Islet of Langerhans (tissue), 1 donor: ENCODE measurements around the gene TMEM74B.

Experiments
- FAIRE-seq: peaks from one replicate; lab custom pipeline; 2011; peaks lifted over from hg19 to GRCh38; lab: Jason Lieb, UNC

The TMEM74B gene

DNA sequence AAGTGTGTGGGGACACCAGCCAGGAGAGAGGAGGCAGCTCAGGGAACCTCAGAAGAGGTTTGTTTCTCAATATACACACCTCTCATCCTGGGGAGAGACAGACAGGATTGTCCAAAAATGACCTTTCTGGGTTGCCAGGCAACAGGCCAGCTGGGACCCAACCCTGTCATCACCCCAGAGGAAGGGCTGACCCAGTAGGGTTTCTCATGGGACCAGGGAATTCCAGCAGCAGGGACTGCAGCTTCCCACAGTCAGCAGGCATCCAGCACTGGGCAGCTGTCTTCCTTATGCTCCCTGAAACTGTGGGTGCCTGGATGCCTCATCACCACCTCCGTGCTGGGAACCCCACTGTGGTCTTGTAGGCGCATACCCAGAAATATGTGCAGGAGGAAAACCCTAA lies 19.8 kb upstream of the TMEM74B start:
- FAIRE-seq = no peak

DNA sequence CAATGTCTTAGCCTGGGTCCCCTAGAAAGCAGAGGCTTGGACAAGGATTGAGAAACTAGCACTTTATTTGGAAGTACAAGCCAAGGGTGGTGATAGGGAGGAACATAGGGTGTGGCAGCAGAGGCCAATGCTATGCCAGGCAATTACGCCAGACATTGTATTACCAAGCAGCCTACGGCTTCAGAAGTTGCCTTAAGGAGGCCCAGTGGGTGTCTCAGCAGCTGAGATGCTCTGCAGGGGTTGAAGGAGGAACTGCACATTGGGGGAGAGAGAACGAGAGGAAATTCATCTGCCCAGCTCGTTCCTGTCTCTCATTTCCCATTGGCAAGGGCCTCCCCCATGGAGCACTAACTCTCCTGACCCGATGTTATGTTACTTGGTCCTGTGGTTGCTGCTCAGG lies 19.3 kb upstream of the TMEM74B start:
- FAIRE-seq = no peak

DNA sequence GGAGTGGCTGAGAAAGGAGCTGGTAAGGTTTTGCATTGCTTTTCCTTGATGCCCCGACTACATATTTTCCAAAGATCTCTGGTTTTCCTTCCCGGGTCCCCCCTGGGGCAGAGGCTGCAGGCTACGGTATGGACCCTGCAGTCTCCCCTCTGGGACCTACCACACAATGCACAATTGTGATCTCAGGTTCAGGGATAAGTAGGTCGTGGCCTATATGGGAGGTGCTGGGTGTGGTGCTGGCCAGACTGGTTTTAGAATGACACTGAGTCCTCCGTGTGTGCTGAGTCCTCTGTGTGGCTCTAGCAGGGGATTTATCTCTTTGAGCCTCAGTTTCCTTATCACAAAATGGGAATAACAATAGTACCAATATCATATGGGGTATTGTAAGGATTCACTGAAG lies 18.8 kb upstream of the TMEM74B start:
- no peak for FAIRE-seq

DNA sequence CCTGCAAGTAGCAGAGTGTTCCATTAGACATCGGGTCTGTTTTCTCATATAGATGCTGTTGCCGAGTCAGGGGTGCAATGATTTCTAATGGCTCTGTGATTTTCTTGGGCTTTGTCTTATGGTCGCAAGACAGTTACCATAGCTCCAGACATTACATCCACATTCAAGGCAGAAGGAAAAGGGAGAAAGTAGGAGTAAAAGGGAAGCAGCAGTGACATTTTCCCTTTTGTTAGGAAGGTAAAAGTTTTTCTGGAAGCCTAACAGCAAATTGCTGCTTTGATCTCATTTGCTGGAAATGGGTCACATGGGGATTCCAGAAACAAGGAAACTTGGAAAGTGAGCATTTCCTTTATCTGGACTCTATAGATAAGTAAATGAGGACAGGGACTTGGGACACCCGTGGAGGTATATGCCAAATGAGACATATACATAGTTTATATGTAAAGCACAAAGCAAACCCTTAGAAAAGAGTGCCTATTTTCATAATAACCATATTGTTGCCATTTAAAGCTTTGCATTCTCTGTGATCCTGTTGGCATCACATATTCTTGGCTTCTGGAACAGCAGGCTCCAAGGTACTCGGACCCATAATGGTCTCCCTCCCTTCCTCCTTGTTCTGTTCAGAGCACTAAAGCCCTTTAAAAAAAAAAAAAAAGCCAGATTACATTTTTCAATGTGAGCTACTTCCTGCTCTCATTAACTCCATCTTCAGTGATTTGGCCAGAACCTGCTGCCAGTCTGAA lies 18.2 kb upstream of the TMEM74B start, which contains the start of gene C20orf202:
Gene C20orf202, plus strand, starts transcription at position 693 of the 743 bp plus-strand sequence. CDS start 132 bp downstream, outside the sequence.
- FAIRE-seq = no peak

DNA sequence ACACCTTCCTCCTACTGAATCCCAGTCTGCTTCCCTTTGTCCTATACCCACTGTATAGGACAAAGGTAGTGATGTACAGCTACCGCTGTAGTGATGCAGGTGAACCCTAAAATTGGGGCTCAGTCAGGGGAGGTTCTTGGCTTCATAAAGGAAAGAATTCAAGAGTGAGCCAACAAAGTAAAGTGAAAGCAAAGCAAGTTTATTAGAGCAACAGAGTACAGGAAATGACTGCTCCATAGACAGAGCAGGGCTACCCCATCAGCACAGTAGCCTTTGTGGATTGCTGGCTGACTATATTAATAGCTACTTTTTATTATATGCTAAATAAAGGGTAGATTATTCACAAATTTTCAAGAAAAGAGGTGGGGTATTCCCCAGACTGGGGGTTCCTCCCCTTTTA lies 15.2 kb upstream of the TMEM74B start:
- no peak for FAIRE-seq

DNA sequence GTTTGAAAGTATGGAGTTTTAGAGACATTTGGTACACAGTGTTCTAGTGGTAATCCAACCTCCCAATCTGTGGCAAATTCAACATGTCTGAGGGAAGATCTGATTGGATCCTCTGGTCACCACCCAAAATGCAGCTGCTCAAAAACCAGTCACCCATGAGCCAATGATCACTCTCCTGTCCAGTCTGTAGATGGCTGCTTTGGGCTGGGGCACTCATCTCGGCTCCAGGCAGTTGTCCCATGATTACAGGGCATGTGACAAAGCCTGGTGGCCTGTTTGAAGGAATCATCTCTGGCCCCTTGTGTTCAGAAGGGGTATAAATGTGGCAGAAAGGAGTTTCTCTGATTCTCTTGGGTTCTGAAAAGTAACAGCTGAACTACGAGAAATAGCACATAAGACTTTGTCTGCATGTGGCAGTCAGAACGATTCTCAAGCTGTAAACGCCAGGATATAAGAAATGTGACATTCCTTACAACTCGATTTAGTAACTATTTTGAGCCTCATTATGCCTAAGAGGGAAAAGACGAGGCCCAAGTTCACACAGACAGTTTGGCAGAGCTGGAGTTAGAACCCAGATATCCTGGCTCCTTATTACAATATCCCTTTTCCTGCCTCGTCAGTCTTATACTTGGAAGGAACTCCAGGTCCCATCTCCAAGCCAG lies 14.6 kb upstream of the TMEM74B start:
- FAIRE-seq = no peak

DNA sequence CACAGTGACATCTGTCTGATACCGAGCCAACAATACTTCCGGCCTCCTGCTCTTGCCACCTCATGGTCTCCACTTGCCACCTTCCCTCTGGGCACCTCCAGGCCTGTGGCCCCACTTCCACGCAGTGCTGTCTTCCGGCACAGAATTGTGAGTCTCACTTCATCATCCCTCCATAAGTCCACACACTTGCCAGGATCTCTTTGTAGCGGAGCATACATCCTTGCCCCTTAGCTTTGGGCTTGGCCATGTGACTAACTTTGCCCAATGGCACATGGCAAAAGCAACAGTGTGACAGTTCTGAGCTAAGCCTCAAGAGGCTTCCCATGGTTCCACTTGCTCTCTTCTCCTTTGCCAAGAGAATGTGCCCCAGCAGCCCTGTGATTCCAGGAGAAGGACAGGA lies 14.0 kb upstream of the TMEM74B start:
- no peak for FAIRE-seq

DNA sequence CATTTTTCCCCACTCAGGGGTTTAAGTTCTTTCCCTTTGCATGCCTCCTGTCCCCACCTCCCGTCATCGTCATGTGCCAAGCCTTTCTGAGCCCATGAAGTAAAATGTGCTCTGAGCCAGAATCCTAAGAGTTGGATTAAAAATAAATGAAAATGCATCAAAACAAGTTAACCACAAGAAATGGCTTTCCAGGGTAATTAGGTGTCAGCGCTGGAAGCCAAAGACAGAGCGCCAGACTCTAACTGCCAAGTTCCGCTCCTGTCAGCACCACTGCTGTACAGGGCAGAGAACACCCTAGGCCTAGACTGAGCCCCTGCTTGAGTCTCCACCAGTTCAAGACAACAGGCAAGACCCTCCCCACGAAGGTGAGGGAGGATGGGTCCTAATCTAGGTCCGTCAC lies 13.0 kb upstream of the TMEM74B start:
- no peak for FAIRE-seq

DNA sequence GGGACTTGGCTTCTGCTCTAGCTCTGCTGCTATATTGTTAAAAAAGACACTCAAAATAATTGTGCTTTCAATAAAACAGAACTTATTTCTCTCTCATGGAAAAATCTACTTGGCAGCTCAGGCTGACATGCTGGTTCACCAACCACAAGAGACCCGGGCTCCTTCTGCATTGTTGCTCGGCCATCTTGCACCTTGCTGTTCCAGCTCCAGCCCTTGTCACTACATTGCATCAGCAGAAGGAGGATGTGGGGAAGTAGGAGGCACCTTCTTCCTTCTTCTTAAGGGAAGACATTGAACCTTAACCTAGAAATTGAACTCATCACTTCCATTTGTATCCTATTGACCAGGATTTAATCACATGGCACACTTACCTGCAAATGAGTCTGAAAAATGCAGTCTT lies 11.9 kb upstream of the TMEM74B start:
- FAIRE-seq = no peak

DNA sequence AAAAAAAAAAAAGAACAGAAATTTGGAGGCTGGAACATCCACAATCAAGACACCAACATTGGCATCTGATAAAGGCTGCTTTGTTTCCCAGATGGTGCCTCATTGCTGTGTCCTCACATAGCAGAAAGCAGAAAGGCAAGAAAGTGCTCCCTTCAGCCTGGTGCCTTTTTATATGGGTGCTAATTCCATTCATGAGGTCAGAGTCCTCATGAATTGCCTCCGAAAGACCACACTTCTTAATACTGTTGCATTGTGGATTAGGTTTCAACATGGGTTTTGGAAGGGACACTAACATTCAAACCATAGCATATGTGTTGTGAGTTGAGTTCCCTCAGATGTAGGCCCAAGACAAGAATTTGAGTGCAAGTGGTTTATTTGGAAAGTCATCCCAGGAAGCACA lies 10.4 kb upstream of the TMEM74B start:
- FAIRE-seq = no peak

DNA sequence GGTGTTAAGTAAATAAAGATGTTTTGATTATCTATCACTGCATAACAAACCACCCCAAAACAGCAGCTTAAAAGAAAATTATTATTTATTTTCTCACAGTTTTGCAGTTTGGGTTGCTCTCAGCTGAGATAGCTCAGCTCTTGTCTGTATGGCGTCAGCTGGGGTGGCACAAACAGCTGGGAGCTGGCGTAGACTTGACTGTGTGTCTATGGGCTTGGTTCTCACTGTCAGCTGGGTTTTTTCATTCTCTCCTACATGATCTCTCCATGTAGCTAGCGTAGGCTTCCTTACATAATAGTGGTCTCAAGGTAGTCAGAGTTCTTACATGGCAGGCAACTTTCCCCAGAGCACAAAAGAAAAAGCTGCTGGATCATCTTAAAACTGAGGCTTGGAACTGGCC lies 6.5 kb upstream of the TMEM74B start:
- FAIRE-seq = no peak

DNA sequence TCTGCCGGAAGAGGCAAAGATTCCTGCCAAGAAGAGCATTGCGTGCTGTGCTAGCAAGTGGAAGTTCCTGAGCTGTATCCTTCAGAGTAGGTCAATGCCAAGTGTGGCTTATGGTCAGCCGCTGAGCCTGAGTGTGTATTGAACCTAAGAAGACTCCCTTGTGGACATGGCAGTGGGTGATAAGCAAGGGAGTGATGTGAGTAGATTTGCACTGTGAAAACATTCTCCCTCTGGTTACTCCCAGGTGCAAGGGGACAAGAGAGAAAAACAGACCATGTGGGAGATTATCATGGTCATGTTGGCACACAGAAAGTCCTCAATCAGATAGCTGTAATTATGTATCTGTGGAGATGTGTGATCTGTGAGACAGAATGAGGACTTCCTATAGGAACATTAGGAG lies 6.1 kb upstream of the TMEM74B start:
- FAIRE-seq = no peak

DNA sequence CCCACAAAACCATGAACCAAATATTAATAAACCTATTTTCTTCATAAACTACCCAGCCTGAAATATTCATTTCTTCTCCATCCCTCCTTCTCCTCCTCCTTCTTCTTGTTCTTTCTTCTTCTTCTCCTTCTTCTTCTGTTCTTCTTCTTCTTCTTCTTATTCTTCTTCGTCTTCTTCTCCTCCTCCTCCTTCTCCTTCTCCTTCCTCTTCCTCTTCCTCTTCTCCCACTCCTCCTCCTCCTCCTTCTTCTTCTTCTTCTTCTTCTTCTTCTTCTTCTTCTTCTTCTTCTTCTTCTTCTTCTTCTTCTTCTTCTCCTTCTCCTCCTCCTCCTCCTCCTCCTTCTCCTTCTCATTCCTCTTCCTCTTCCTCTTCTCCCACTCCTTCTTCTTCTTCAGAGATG lies 5.0 kb upstream of the TMEM74B start:
- FAIRE-seq = no peak

DNA sequence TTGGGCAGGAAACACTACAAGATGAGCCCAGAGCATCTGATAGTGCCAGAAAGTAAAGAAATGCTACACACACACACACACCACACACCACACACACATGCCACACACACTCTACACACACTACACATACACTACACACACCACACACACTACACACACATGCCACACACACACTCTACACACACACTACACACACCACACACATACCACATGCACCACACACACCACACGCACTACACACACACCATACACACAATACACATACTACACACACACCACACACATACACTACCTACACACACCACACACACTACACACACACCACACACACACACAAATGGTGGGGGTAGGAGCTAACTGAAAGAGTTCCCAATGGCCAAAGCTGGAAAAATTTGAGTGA lies 3.6 kb upstream of the TMEM74B start:
- FAIRE-seq = no peak

DNA sequence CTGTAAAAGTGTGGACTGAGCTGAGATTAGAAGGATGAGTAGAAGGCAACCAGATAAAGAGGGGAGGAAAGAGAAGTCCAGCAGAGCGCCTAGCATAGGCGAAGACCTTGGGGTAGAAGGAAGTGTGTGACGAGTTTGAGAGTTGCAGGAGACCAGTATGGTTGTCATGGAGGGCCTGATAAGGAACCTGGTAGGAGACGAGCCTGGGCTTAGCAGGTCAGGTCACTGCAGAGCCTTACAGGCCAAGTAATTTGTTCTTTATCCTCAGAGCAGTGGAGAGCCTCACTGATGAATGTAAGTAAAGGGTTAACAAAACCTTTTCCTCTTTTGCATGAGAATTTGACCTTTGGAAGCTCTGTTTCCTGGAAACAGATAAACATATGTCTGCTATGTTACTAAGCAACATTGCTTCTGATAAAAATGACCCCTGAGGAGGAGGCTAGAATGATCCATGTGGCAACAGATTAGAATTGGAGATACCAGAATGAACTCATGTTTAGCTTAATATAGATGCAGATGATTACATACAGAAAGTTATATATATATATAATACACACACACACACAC lies 2.9 kb upstream of the TMEM74B start:
- FAIRE-seq = peak; percentile 97

DNA sequence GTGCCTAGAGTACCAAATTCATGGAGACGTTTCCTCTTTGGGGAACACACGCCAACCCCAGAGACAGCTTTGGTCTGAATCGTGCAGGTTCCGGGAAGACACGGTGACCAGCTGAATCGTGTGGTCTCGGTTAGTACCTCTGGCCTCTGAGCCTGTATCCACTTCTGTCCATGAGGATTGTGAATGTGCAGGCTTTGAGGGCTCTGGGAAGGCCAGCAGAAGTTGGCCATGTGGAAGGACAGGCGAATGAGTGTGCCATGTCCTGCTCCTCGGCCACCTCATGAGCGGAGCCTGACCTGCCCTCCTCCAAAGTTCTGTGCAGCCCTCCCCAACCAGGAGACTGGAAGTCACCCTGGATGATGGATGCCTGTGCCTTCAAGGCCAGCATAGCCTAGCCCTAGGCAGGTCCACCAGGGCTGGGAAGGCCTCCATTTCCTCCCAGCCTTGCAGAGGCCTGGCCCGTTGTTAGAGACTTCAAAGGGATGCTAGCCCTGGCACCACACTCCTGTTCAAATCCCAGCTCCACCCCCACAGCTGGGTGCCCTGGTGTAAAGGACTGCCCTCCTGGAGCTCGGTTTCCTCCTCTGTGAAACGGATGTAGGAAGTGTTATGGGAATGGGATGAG lies 1.7 kb upstream of the TMEM74B start:
- no peak for FAIRE-seq

DNA sequence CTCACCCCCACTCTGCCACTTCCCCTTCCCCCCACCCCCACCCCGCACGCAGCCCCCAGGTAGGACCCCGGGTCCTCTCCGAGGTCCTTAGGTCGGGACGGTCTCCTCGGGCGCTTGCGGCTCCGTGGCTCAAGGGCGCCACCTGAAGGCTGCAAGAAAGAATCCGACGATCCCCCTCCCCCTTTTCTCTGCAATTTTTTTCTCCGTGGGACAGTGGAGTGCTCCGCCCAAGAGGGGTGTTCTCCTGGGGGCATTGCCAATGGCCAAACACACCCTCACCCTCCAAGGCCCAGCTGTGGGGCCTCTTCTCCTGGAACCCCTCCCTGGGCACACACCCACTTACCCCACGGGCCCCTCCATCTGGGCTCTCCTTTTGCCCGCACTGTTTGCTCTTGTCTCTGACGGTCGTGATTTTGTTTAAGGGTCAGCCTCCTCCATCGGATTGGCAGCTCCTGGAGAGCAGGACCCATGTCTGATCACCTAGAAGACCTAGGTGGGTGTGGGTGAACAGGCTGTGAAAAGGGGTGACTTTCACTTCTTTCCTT lies 1.1 kb upstream of the TMEM74B start:
- FAIRE-seq = no peak

DNA sequence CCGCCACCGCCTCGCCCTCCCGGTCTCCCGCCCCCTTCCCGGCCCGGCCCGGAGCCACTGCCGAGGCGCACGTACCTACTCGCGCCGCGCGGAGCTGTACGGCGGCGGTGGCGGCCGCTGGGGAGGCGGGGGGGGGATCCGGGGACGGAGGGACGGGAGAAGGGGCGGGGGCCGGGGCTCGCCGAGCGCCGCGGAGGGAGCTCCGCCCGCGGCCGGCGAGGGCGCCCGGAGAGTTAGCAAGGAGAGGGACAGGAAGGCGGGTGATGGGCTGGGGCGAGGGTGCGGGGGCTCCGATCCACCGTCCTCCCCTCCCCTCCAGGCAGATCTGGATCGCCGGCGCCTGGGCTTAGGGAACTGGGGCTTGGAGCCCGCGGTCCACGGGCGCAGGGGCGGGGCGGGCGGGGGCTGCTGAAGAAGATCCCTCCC lies 548 bp upstream of the TMEM74B start:
- FAIRE-seq = no peak

DNA sequence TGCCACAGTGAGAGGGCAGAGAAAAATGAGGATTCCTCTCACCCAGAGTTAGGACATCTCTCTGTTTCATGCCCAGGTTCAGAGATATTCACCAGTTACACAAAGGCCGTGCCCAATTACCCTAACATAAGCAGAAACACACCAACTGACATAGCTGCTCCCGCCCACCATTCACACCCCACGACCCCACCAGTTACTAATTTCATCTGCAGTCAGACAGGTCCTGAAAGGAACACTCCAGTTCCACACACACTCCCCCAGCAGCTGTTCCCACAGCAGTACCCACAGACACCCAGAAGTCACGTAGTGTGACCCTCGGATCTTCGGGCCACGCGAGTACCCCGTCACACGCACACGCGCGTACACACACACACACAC lies 532 bp downstream of the TMEM74B start:
- FAIRE-seq = no peak

DNA sequence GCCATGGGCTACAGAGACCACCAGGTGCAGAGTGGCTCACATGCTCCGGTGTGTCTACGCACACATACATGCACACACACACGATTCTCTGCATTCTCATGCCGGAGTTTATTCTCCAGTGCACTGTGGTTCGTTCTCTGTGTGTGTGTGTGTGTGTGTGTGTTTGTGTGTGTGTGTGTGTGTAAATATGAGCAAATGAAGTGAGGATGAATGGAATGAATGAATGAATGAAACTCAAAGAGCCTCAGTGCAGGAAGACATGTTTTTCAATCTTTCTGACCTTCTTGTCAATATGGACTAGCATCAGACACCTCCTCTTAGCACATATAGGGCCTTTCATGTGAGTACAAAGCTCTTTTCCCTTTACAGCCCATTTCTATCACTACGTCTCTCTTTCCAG lies 1.6 kb downstream of the TMEM74B start:
- no peak for FAIRE-seq

DNA sequence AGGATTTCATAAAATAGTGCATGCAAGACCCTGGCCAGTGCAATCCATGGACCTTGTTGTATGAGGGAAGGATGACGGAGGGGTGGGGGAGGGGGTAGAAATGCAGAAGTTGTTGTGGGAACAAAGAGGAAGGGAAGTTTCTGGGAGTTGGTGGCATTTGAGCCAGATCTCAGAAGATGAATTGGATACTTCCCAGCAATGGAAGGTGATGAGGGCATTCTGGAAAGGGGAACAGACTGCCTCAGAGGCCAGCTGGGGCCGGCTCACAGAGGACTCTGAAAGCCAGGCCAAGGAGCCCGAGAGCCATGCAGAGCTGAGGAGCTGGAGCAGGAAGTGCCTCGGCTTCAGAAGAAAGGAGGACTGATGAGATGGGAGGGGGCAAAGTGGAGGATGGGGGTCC lies 2.7 kb downstream of the TMEM74B start:
- no peak for FAIRE-seq

DNA sequence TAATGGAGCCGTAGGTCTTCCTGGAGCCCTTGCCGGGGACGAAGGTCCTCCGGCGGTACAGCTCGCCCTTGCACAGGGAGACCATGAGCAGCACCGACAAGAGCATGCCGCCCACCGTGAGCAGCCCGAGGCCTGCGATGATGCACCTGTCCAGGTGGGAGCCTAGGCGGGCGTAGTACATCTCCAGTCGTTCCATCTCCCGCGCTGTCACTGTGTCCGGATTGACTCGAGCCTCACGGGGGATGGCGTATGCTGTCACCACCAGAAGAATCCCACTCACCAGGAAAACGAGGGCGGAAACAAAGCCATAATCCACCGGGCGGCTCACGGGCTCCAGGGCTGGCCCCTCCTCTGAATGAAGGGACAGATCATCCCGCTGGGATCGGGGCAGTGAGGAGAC lies 3.8 kb downstream of the TMEM74B start:
- FAIRE-seq = no peak

DNA sequence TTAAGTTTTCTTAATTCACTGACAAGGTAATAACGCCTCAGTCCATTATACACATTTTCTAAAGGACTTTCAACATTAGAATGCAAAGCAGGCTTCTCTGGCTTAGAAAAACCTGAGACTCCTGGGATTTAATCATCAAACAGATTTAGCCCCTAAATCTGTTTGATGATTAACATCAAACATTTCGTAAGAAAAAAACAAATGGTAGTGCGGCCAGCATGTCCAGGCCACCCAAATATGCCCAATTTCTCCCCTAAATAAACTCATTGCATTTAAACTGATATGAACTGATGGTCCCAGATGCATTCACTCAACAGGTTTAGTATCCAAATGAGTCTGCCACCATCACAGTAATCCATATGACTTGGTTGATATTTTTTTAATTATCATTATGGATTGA lies 6.2 kb downstream of the TMEM74B start:
- FAIRE-seq = no peak
